HG03039 (cell line): ENCODE results near the gene PSMC3.

Experiments used
- ATAC-seq: cut with Tn5 transposase; IDR thresholded peaks from one replicate; pipeline ENCODE4 v1.9.1; 2021; ENCODE audit warnings: mild to moderate bottlenecking, moderate library complexity; ENCODE audit not compliant: unreplicated experiment

The PSMC3 gene

GRCh38 chr11:47443028-47443700 is 16.9 kb upstream of the PSMC3 start:
- no peak for ATAC-seq

- no peak for ATAC-seq
Observed at GRCh38 chr11:47442514-47442913, 16.3 kb upstream of the PSMC3 start.

- no peak for ATAC-seq
Observed at GRCh38 chr11:47441421-47441820, 15.2 kb upstream of the PSMC3 start.

GRCh38 chr11:47440054-47440476 is 13.8 kb upstream of the PSMC3 start:
- ATAC-seq, result no peak

- ATAC-seq, result no peak
Observed at GRCh38 chr11:47438721-47439120, 12.5 kb upstream of the PSMC3 start.

DNA sequence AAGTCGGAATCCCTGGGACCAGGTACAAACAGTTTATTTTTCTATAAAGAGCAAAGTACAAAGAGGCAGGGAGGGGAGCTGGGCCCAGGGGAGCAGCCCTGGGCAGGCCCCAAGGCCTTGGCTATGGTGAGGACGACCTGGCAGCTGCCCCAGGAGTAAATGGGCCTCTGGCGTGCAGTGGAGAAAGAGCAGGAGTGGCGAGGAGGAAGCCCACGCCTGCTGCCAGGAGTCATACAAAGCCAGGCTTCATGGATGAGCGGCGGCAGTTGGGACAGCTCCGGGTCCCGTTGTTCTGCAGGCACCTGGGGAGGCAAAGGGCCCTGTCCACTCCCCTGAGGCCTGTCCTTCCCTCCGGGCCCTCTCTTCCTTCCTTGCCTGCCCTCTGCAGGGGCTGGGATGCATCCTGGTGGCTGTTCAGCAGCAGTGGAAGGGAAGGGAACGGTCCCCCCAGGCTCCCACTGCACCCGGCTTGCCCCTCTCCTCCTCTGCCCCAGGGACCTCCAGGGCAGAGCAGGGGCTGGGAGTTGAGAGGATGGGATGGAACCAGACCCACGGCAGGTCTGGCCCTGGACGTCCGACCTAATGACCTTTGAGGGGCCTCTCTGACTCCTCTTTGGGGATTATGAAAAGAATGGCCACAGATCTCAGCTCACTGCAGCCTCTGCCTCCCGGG is 11.6 kb upstream of the PSMC3 start:
- no peak for ATAC-seq

GRCh38 chr11:47437218-47437745 is 11.0 kb upstream of the PSMC3 start:
- no peak for ATAC-seq

DNA sequence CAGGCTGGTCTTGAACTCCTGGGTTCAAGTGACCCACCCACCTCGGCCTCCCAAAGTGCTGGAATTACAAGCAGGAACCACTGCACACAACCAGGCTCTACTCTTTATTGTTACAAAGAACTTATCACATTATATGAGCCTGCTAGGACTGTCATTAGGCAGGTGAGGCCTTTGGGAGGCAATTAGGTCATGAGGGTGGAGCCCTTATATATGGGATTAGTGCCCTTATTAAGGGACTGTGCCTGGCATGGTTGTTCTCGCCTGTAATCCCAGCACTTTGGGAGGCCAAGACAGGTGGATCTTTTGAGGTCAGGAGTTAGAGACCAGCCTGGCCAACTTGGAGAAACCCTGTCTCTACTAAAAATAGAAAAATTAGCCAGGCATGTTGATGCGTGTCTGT is 10.5 kb upstream of the PSMC3 start:
- ATAC-seq, result no peak

DNA sequence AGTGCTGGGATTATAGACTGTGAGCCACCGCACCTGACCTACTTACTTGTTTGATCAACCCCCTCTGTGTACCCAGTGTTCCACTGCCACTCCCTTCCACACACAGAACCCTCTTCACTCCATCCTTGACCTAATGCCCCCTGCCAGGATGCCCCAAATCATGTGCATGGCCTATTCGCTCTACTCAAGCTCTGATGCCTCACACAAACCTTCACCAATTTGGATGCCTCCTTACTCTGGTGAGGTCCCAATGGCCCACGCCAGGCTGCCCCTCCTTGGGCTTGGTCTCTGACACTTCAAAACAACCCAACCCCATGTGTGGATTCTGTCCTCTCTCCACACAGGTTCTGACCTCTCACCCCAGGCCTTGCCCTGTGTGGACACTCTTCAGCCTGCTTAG is 9.4 kb upstream of the PSMC3 start:
- no peak for ATAC-seq

- no peak for ATAC-seq
Observed at GRCh38 chr11:47434011-47434786, 8.0 kb upstream of the PSMC3 start.

GRCh38 chr11:47433157-47433556 is 6.9 kb upstream of the PSMC3 start:
- ATAC-seq, result no peak

GRCh38 chr11:47431356-47432083 is 5.3 kb upstream of the PSMC3 start:
- no peak for ATAC-seq

GRCh38 chr11:47430524-47430923 is 4.3 kb upstream of the PSMC3 start:
- ATAC-seq, result no peak

- ATAC-seq, result no peak
Observed at GRCh38 chr11:47425611-47426010, 628 bp downstream of the PSMC3 start.

DNA sequence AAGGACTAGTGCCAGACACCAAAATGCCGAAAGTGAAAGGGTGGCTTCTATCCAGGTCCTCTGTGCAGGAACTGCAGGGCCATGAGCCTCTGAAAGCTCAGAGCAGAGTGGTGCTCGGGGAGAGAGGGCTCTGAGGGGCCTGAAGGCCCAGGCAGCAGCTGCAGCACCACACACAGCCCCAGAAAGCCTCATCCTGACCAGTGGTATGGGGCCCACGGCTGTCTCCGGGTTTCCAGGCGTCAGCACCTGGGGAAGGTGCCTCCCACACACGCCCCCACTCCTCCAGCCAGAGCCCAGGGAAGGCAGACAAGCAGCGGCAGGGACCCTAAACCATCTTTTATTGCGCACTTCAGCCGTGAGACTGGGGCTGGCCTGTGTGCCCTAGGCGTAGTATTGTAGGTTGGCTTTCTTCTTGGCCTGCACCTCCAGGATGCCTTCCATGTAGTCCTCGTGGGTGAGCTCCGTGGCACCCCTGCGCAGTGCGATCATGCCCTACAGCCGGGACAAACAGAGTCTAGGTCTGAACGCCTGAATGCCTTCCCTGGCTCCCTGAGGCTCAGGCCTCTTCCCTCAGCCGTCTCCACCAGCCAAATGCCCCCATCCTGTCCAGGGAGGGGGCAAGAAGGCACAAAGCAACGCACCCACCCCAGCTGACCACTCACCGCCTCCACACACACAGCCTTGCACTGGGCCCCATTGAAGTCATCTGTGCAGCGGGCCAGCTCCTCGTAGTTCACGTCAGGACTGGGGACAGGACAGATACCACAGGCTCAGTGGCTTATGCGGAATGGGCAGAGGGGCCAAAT is 7.6 kb downstream of the PSMC3 start:
- no peak for ATAC-seq

DNA sequence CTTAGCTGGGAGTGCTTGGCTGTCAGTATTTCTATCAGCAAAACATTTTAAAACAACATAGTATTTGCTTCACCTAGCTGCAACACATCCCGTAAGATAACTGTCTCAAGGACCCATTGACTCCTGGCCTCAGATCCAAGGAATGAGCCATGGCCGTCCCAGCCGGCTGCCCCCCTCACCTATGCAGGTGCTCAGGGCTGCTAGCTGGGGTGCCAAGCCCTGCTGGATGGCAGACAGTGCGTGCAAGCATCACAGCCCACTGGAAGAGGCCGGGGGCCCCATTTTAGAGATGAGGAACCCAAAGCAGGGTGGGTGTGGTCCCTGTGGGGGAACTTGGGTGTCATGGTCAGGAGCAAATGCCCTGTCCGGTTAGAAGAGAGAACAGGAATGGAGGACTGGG is 8.5 kb downstream of the PSMC3 start:
- ATAC-seq, result no peak

DNA sequence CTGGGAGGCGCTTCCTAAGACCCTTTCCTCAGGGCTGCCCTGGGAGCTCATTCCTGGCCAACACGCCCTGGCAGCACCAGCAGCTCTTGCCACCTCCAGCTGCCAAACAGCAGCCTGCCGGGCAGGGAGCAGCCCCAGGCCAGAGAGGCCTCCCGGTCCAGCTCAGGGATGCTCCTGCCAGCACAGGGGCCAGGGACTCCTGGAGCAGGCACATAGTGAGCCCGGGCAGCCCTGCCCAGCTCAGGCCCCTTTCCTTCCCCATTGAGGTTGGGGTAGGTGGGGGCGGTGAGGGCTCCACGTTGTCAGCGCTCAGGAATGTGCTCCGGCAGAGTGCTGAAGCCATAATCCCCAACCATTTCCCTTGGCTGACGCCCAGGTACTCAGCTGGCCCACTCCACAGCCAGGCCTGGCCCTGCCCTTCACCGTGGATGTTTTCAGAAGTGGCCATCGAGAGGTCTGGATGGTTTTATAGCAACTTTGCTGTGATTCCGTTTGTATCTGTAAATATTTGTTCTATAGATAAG is 10.2 kb downstream of the PSMC3 start:
- ATAC-seq, result no peak

GRCh38 chr11:47415091-47415854 is 11.0 kb downstream of the PSMC3 start:
- ATAC-seq, result no peak

- no peak for ATAC-seq
Observed at GRCh38 chr11:47414685-47415070, 11.6 kb downstream of the PSMC3 start.
